HCT116 (cell line): ENCODE results near the gene OCA2. TPM values are rescaled to one million over a fixed set of nuclear protein-coding genes. Genes with fewer than 3 reads are reported as not detected.

Experiments
- ATAC-seq: fragments of 200-7000 bp; cut with Tn5 transposase; 2 replicates; pipeline ENCODE4 v1.9.1; 2020; ENCODE audit warnings: mild to moderate bottlenecking, moderate library complexity
- BruUV-seq: library from RNA; stranded (reverse); fragments of 400-500 nt; replicated peaks from 2 replicates; lab custom pipeline; 2021; lab: Mats Ljungman, UMichigan
- CTCF ChIA-PET: fragments of 300-600 bp; sonication (Branson Sonifier 250); formaldehyde crosslinking; loops from one replicate; lab custom pipeline; 2021; ENCODE audit warnings: antibody characterized with exemption; lab: Charles Lee
- POLR2A ChIA-PET: fragments of 300-600, 350-600 bp; sonication (Branson Sonifier 250); formaldehyde crosslinking; loops from one replicate; lab custom pipeline; 2021; ENCODE audit warnings: antibody characterized with exemption; lab: Charles Lee
- RAD21 ChIA-PET, 2 experiments: fragments of 300-600 bp; sonication (Branson Sonifier 250); formaldehyde crosslinking; loops; one replicate each; lab custom pipeline; 2023; ENCODE audit warnings: low total read pairs in 2 of 2; ENCODE audit not compliant: uncharacterized antibody in 2 of 2, unreplicated experiment in 2 of 2, low non-redundant PET in 1 of 2; lab: Charles Lee
- DNase-seq: peaks from one replicate; pipeline ENCODE4 v3.0.0-alpha.2; 2010; ENCODE audit warnings: low read depth, low spot score
- H2AFZ ChIP-seq: fragments of 200-600 bp; shearing (Covaris generic), sonication (generic); 2 replicates; pipeline ENCODE4 v1.6.1; 2017; ENCODE audit warnings: low read depth, mixed run types, mixed read lengths, antibody characterized with exemption, low read length; ENCODE audit not compliant: poor library complexity, severe bottlenecking
- H3K27ac ChIP-seq: 2 replicates; pipeline ENCODE4 v1.5.1; 2012; ENCODE audit warnings: low read depth, low read length
- H3K27me3 ChIP-seq: fragments of 200-600 bp; sonication (generic); 2 replicates; pipeline ENCODE4 v1.6.1; 2016; ENCODE audit warnings: mixed run types, low read length, mixed read lengths; ENCODE audit not compliant: insufficient read depth
- H3K36me3 ChIP-seq, 2 experiments: fragments of 200-500 bp in 1 of 2; fragments of 200-600 bp in 1 of 2; sonication (Bioruptor generic) in 1 of 2; sonication (generic) in 1 of 2; 2 replicates each; pipeline versions ENCODE4 v1.5.1 to v1.6.1; 2014 to 2016; ENCODE audit warnings: low read length in 2 of 2, inconsistent platforms in 1 of 2, mixed read lengths in 1 of 2, mixed run types in 1 of 2; ENCODE audit not compliant: insufficient read depth in 2 of 2, control insufficient read depth in 1 of 2
- H3K4me1 ChIP-seq, 2 experiments: fragments of 200-600 bp in 1 of 2; sonication (generic) in 1 of 2; 2 replicates each; pipeline versions ENCODE4 v1.5.1 to v1.6.1; 2012 to 2017; ENCODE audit warnings: low read length in 2 of 2, inconsistent platforms in 1 of 2, mild to moderate bottlenecking in 1 of 2, mixed read lengths in 1 of 2, mixed run types in 1 of 2, moderate library complexity in 1 of 2; ENCODE audit not compliant: insufficient read depth in 2 of 2, control insufficient read depth in 1 of 2
- H3K4me2 ChIP-seq: fragments of 200-600 bp; sonication (generic); 2 replicates; pipeline ENCODE4 v1.6.1; 2017; ENCODE audit warnings: mixed run types, low read length, mixed read lengths
- H3K4me3 ChIP-seq, 2 experiments: fragments of 200-600 bp in 1 of 2; sonication (generic) in 1 of 2; replicated peaks in 1 of 2; 2 replicates each; pipeline ENCODE4 v1.5.1; 2011 to 2016; ENCODE audit warnings: low read length in 2 of 2, control low read depth in 1 of 2, low read depth in 1 of 2, mild to moderate bottlenecking in 1 of 2, mixed read lengths in 1 of 2, mixed run types in 1 of 2
- H3K79me2 ChIP-seq: fragments of 200-600 bp; sonication (generic); 2 replicates; pipeline ENCODE4 v1.6.1; 2017; ENCODE audit warnings: mild to moderate bottlenecking, mixed run types, low read length, moderate library complexity, mixed read lengths; ENCODE audit not compliant: insufficient read depth
- H3K9ac ChIP-seq: fragments of 200-600 bp; sonication (generic); 2 replicates; pipeline ENCODE4 v1.6.1; 2016; ENCODE audit warnings: low read length, mixed read lengths
- H3K9me2 ChIP-seq: fragments of 200-600 bp; sonication (generic), shearing (Covaris generic); 2 replicates; pipeline ENCODE4 v1.6.1; 2017; ENCODE audit warnings: mixed run types, mild to moderate bottlenecking, moderate library complexity; ENCODE audit not compliant: insufficient read depth
- H3K9me3 ChIP-seq, 2 experiments: fragments of 200-500 bp in 1 of 2; fragments of 200-600 bp in 1 of 2; sonication (Bioruptor generic) in 1 of 2; sonication (generic) in 1 of 2; 2 replicates each; pipeline ENCODE4 v1.6.1; 2014 to 2017; ENCODE audit warnings: low read length in 2 of 2, mixed read lengths in 2 of 2, inconsistent platforms in 1 of 2, low read depth in 1 of 2, mild to moderate bottlenecking in 1 of 2, mixed run types in 1 of 2, moderate library complexity in 1 of 2; ENCODE audit not compliant: control insufficient read depth in 1 of 2, insufficient read depth in 1 of 2
- H4K20me1 ChIP-seq: fragments of 200-600 bp; sonication (generic), shearing (Covaris generic); 2 replicates; pipeline ENCODE4 v1.6.1; 2017; ENCODE audit warnings: mixed run types, mild to moderate bottlenecking, moderate library complexity; ENCODE audit not compliant: insufficient read depth
- CEBPB ChIP-seq: IDR thresholded peaks from 2 replicates; pipeline ENCODE4 v1.6.1; 2012; ENCODE audit warnings: low read depth
- EGR1 ChIP-seq: IDR thresholded peaks from 2 replicates; pipeline ENCODE4 v1.6.1; 2012; ENCODE audit warnings: low read depth
- ELF1 ChIP-seq: IDR thresholded peaks from 2 replicates; pipeline ENCODE4 v1.6.1; 2012; ENCODE audit warnings: low read depth, borderline replicate concordance
- EZH2 ChIP-seq: fragments of 200-600 bp; sonication (generic); IDR thresholded peaks from 2 replicates; pipeline ENCODE4 v1.6.1; 2017; ENCODE audit warnings: antibody characterized with exemption, mixed run types
- JUND ChIP-seq: IDR thresholded peaks from 2 replicates; pipeline ENCODE4 v1.6.1; 2012
- POLR2AphosphoS5 ChIP-seq: IDR thresholded peaks from 2 replicates; pipeline ENCODE4 v1.6.1; 2011; ENCODE audit warnings: mild to moderate bottlenecking, low read depth, low read length, moderate library complexity
- RAD21 ChIP-seq: IDR thresholded peaks from 2 replicates; pipeline ENCODE4 v1.6.1; 2012; ENCODE audit warnings: low read depth, mild to moderate bottlenecking
- SIN3A ChIP-seq: IDR thresholded peaks from 2 replicates; pipeline ENCODE4 v1.6.1; 2012; ENCODE audit warnings: low read depth
- SP1 ChIP-seq: IDR thresholded peaks from 2 replicates; pipeline ENCODE4 v1.6.1; 2012; ENCODE audit warnings: low read depth
- SRF ChIP-seq: IDR thresholded peaks from 2 replicates; pipeline ENCODE4 v1.6.1; 2012; ENCODE audit warnings: low read depth
- TCF7L2 ChIP-seq: IDR thresholded peaks from 2 replicates; pipeline ENCODE4 v1.7.0; 2011; ENCODE audit warnings: borderline replicate concordance, inconsistent platforms; ENCODE audit not compliant: insufficient read depth, insufficient read length; ENCODE audit errors: extremely low read depth
- ZFX ChIP-seq: fragments of 450-650 bp; IDR thresholded peaks from 2 replicates; pipeline ENCODE4 v1.6.1; 2017
- intact Hi-C: fragments of 100-400 bp; cut with micrococcal nuclease; formaldehyde crosslinking; loops from 2 replicates; pipeline ENCODE4 v1.10.0; 2022
- total RNA-seq: library from RNA; stranded (reverse); gene quantifications from one replicate; pipeline ENCODE4 v1.2.1, GENCODE V29; 2021; ENCODE audit not compliant: unreplicated experiment
- TF ChIP-seq, protein P1 (sequence below): IDR thresholded peaks from 2 replicates; pipeline ENCODE4 v1.6.1; 2012
- TF ChIP-seq, protein P2 (sequence below): IDR thresholded peaks from 2 replicates; pipeline ENCODE4 v1.6.1; 2012
- TF ChIP-seq, protein P3 (sequence below), 3 experiments: fragments of 200-600 bp in 1 of 3; sonication (generic) in 1 of 3; IDR thresholded peaks in 2 of 3; conservative IDR thresholded peaks in 1 of 3; 2 replicates each; pipeline ENCODE4 v1.5.1; 2012 to 2017; ENCODE audit warnings: low read depth in 2 of 3, low read length in 2 of 3, antibody characterized with exemption in 1 of 3, borderline replicate concordance in 1 of 3, control low read depth in 1 of 3, mild to moderate bottlenecking in 1 of 3, mixed read lengths in 1 of 3, mixed run types in 1 of 3, moderate library complexity in 1 of 3; ENCODE audit not compliant: insufficient read depth in 1 of 3
- TF ChIP-seq, protein P4 (sequence below): IDR thresholded peaks from 2 replicates; pipeline ENCODE4 v1.6.1; 2012; ENCODE audit warnings: low read depth

OCA2 gene
- total RNA-seq, 1 experiment from 2014 or later, result not detected

DNA sequence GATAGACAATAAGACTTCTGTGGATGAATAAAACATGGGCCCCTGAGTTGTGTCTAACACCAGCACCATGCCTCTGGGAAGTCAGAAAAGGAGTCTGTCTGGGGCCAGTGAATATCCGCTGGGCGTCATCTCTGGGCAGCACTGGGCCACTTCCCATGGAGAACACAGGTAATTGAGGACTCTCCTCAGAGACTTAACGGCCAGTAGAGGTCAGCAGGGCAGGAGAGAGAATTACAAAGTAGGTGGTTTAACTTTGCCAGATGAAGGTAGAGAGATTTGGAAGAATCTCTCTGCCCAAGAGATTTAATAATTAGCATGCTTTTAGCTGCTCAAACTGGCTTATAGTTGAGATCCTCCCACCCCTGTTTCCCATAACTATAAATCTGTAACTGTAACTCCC lies 65.7 kb downstream of the OCA2 start:
- ChIA-PET CTCF (no interaction called here), POLR2A (no interaction called here)
- Histone ChIP-seq H3K4me3 (no peak overlapping the region), H3K27me3 (no peaks in the 10 kb centered on the region), H2AFZ (no peak overlapping the region), H3K4me2 (no peak overlapping the region), H4K20me1 (no peaks in the 10 kb centered on the region), H3K27ac (no peak overlapping the region), H3K4me1 (no peaks in the 10 kb centered on the region)
- BruUV-seq, result no TSS peak
- TF ChIP-seq EZH2 (no peak), CEBPB (no peak), RAD21 (no peak), SRF (no peak), ELF1 (no peak), TCF7L2 (no peak), POLR2AphosphoS5 (no peak), ZFX (no peak), SP1 (no peak), EGR1 (no peak), JUND (no peak), SIN3A (no peak)
- TF ChIP-seq, protein P1, sequence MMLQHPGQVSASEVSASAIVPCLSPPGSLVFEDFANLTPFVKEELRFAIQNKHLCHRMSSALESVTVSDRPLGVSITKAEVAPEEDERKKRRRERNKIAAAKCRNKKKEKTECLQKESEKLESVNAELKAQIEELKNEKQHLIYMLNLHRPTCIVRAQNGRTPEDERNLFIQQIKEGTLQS, result no peak
- TF ChIP-seq, protein P2, sequence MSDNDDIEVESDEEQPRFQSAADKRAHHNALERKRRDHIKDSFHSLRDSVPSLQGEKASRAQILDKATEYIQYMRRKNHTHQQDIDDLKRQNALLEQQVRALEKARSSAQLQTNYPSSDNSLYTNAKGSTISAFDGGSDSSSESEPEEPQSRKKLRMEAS, result no peak
- TF ChIP-seq, protein P3, sequence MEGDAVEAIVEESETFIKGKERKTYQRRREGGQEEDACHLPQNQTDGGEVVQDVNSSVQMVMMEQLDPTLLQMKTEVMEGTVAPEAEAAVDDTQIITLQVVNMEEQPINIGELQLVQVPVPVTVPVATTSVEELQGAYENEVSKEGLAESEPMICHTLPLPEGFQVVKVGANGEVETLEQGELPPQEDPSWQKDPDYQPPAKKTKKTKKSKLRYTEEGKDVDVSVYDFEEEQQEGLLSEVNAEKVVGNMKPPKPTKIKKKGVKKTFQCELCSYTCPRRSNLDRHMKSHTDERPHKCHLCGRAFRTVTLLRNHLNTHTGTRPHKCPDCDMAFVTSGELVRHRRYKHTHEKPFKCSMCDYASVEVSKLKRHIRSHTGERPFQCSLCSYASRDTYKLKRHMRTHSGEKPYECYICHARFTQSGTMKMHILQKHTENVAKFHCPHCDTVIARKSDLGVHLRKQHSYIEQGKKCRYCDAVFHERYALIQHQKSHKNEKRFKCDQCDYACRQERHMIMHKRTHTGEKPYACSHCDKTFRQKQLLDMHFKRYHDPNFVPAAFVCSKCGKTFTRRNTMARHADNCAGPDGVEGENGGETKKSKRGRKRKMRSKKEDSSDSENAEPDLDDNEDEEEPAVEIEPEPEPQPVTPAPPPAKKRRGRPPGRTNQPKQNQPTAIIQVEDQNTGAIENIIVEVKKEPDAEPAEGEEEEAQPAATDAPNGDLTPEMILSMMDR (IDR thresholded peaks at IDR 0.05 in 2 of 3, conservative IDR thresholded peaks at IDR 0.05 in 1 of 3; ENCODE audit: borderline replicate concordance in 1 of 3, insufficient read depth in 1 of 3, low read depth in 2 of 3, low read length in 2 of 3), result no peak
- TF ChIP-seq, protein P4, sequence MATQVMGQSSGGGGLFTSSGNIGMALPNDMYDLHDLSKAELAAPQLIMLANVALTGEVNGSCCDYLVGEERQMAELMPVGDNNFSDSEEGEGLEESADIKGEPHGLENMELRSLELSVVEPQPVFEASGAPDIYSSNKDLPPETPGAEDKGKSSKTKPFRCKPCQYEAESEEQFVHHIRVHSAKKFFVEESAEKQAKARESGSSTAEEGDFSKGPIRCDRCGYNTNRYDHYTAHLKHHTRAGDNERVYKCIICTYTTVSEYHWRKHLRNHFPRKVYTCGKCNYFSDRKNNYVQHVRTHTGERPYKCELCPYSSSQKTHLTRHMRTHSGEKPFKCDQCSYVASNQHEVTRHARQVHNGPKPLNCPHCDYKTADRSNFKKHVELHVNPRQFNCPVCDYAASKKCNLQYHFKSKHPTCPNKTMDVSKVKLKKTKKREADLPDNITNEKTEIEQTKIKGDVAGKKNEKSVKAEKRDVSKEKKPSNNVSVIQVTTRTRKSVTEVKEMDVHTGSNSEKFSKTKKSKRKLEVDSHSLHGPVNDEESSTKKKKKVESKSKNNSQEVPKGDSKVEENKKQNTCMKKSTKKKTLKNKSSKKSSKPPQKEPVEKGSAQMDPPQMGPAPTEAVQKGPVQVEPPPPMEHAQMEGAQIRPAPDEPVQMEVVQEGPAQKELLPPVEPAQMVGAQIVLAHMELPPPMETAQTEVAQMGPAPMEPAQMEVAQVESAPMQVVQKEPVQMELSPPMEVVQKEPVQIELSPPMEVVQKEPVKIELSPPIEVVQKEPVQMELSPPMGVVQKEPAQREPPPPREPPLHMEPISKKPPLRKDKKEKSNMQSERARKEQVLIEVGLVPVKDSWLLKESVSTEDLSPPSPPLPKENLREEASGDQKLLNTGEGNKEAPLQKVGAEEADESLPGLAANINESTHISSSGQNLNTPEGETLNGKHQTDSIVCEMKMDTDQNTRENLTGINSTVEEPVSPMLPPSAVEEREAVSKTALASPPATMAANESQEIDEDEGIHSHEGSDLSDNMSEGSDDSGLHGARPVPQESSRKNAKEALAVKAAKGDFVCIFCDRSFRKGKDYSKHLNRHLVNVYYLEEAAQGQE, result no peak
- TF ChIP-seq, all 23 proteins: peak for 0
- ATAC-seq, result no peak
- RAD21 ChIA-PET, result no interaction called here
- no peak overlapping the region for H3K9ac ChIP-seq
- H3K9me3 ChIP-seq, result no peaks in the 10 kb centered on the region
- H3K36me3 ChIP-seq, result no peaks in the 10 kb centered on the region
- no peaks in the 10 kb centered on the region for H3K79me2 ChIP-seq
- intact Hi-C loops, result no loop called here
- DNase-seq, result no peak
- no peaks in the 10 kb centered on the region for H3K9me2 ChIP-seq
